Smooth muscle cell (in vitro differentiated cells): ENCODE results near the gene ITPA. TPM values are rescaled to one million over a fixed set of nuclear protein-coding genes. Genes with fewer than 3 reads are reported as not detected.

ENCODE experiments used
- DNase-seq: peaks from one replicate; lab custom pipeline; 2025; ENCODE audit not compliant: unreplicated experiment; lab: John Stamatoyannopoulos, UW
- H2AFZ ChIP-seq: fragments of 200-600 bp; sonication (generic); 2 replicates; pipeline ENCODE4 v1.6.0; 2016; ENCODE audit warnings: antibody characterized with exemption, low read depth, mild to moderate bottlenecking
- H3F3A ChIP-seq: fragments of 200-600 bp; sonication (generic); 2 replicates; pipeline ENCODE4 v1.6.0; 2017; ENCODE audit warnings: antibody characterized with exemption, low read depth
- H3K27ac ChIP-seq: fragments of 200-600 bp; sonication (generic); 2 replicates; pipeline ENCODE4 v1.5.1; 2016; ENCODE audit warnings: low read depth, mild to moderate bottlenecking
- H3K27me3 ChIP-seq: fragments of 200-600 bp; sonication (generic); 2 replicates; pipeline ENCODE4 v1.6.1; 2016; ENCODE audit warnings: low read depth, mild to moderate bottlenecking
- H3K36me3 ChIP-seq: fragments of 200-600 bp; sonication (generic); 2 replicates; pipeline ENCODE4 v1.5.1; 2016; ENCODE audit warnings: low read depth
- H3K4me1 ChIP-seq: fragments of 200-600 bp; sonication (generic); 2 replicates; pipeline ENCODE4 v1.5.1; 2016; ENCODE audit warnings: low read depth
- H3K4me2 ChIP-seq: fragments of 200-600 bp; sonication (generic); 2 replicates; pipeline ENCODE4 v1.6.0; 2016; ENCODE audit warnings: mild to moderate bottlenecking
- H3K4me3 ChIP-seq: fragments of 200-600 bp; sonication (generic); 2 replicates; pipeline ENCODE4 v1.5.1; 2016; ENCODE audit warnings: mild to moderate bottlenecking
- H3K79me2 ChIP-seq: fragments of 200-600 bp; sonication (generic); 2 replicates; pipeline ENCODE4 v1.6.0; 2016; ENCODE audit warnings: low read depth, mild to moderate bottlenecking
- H3K9ac ChIP-seq: fragments of 200-600 bp; sonication (generic); 2 replicates; pipeline ENCODE4 v1.6.0; 2016; ENCODE audit warnings: low read depth
- H3K9me3 ChIP-seq: fragments of 200-600 bp; sonication (generic); replicated peaks from 2 replicates; pipeline ENCODE4 v1.5.1; 2016; ENCODE audit warnings: low read depth
- H4K20me1 ChIP-seq: fragments of 200-600 bp; sonication (generic); 2 replicates; pipeline ENCODE4 v1.6.0; 2016; ENCODE audit warnings: low read depth
- CTCF ChIP-seq: fragments of 200-600 bp; sonication (generic); IDR thresholded peaks from 2 replicates; pipeline ENCODE4 v1.5.1; 2017; ENCODE audit warnings: borderline replicate concordance, mild to moderate bottlenecking, antibody characterized with exemption; ENCODE audit not compliant: insufficient read depth, poor library complexity, severe bottlenecking
- WGBS: methylation state at CpG from one replicate; pipeline ENCODE4 v1.1.7; 2016; ENCODE audit warnings: low lambda C conversion rate; 5-methylcytosine and 5-hydroxymethylcytosine counted together
- polyA plus RNA-seq: library from polyadenylated mRNA; unstranded; fragments of >200 nt; fragmentation: Nextera tagmentation; extraction: Ambion mirVana; gene quantifications from 2 replicates; pipeline ENCODE4 v1.2.1, GENCODE V29; 2016
- total RNA-seq: library from RNA; depleted of rRNA; stranded (reverse); fragments of >200 nt; gene quantifications from 2 replicates; pipeline ENCODE4 v1.2.3, GENCODE V29; 2014

Gene ITPA
- total and polyA plus RNA-seq, 2 experiments from 2014 or later = 20.4 to 51.6 TPM

GRCh38 chr20:3239867-3240775 lies 30.8 kb downstream of the ITPA start:
- H3K9me3 ChIP-seq = no peaks in the 10 kb centered on the region
- H3K36me3 ChIP-seq = no peaks in the 10 kb centered on the region
- peak overlapping the region; percentile 81 for H2AFZ ChIP-seq
- no peaks in the 10 kb centered on the region for H4K20me1 ChIP-seq
- no peak for DNase-seq
- WGBS = 15% methylated on average over 54 of the region's 54 CpGs
- peak overlapping the region; percentile 93 for H3K4me2 ChIP-seq
- no peaks in the 10 kb centered on the region for H3K79me2 ChIP-seq
- no peaks in the 10 kb centered on the region for H3F3A ChIP-seq
- H3K27me3 ChIP-seq = peaks cover 47% of the 10 kb centered on the region
- peak overlapping the region; percentile 68 for H3K4me3 ChIP-seq
- no peak overlapping the region for H3K27ac ChIP-seq
- no peak overlapping the region for H3K9ac ChIP-seq
- H3K4me1 ChIP-seq = peaks cover 6% of the 10 kb centered on the region
- no peak for TF ChIP-seq CTCF

- peak overlapping the region; percentile 68 for H3K4me3 ChIP-seq
- no peaks in the 10 kb centered on the region for H3F3A ChIP-seq
- no peak overlapping the region for H3K27ac ChIP-seq
- H3K36me3 ChIP-seq = no peaks in the 10 kb centered on the region
- peak overlapping the region; percentile 93 for H3K4me2 ChIP-seq
- no peaks in the 10 kb centered on the region for H3K9me3 ChIP-seq
- DNase-seq = no peak
- H4K20me1 ChIP-seq = no peaks in the 10 kb centered on the region
- no peak overlapping the region for H3K9ac ChIP-seq
- 92% methylated on average over 15 of the region's 15 CpGs for WGBS
- no peak overlapping the region for H2AFZ ChIP-seq
- H3K79me2 ChIP-seq = no peaks in the 10 kb centered on the region
- H3K27me3 ChIP-seq = peaks cover 43% of the 10 kb centered on the region
- TF ChIP-seq CTCF = no peak
- peaks cover 6% of the 10 kb centered on the region for H3K4me1 ChIP-seq
Observed at GRCh38 chr20:3240776-3241363, 31.6 kb downstream of the ITPA start.

- no peak overlapping the region for H3K4me2 ChIP-seq
- no peaks in the 10 kb centered on the region for H3K79me2 ChIP-seq
- H3K36me3 ChIP-seq = no peaks in the 10 kb centered on the region
- no peak overlapping the region for H3K4me3 ChIP-seq
- no peaks in the 10 kb centered on the region for H3K9me3 ChIP-seq
- TF ChIP-seq CTCF = no peak
- peaks cover 6% of the 10 kb centered on the region for H3K4me1 ChIP-seq
- H3F3A ChIP-seq = no peaks in the 10 kb centered on the region
- H2AFZ ChIP-seq = no peak overlapping the region
- 78% methylated on average over 6 of the region's 6 CpGs for WGBS
- no peaks in the 10 kb centered on the region for H4K20me1 ChIP-seq
- H3K27ac ChIP-seq = no peak overlapping the region
- no peak overlapping the region for H3K9ac ChIP-seq
- peaks cover 29% of the 10 kb centered on the region for H3K27me3 ChIP-seq
- DNase-seq = no peak
Observed at GRCh38 chr20:3242172-3242692, 32.9 kb downstream of the ITPA start.
